Activated T-cell treated with anti-CD3 and anti-CD28 coated beads for 1 hour (primary cell): ENCODE results near the gene SEPTIN2.
"Not testable (repeated sequence)": the region's sequence is repeated elsewhere in the genome, so short reads cannot be mapped to it uniquely, and the experiment has no call there.

Experiments
- DNase-seq: peaks from one replicate; pipeline ENCODE4 v3.0.0-alpha.2; 2020; ENCODE audit warnings: low read depth

Gene SEPTIN2

GRCh38 chr2:241315879-241316631 is at the start of gene SEPTIN2:
TSS of gene SEPTIN2 (plus strand) at chr2:241315925. CDS start at chr2:241324233, 8,308 bp downstream.
- DNase-seq, result peak; percentile 20

- DNase-seq, result no peak
Measured at GRCh38 chr2:241267249-241268067, 48.3 kb upstream of the SEPTIN2 start.

GRCh38 chr2:241268306-241268705 is 47.4 kb upstream of the SEPTIN2 start:
- no peak for DNase-seq

GRCh38 chr2:241268716-241269445 is 46.8 kb upstream of the SEPTIN2 start:
- DNase-seq, result no peak

GRCh38 chr2:241269707-241270520 is 45.8 kb upstream of the SEPTIN2 start:
- no peak for DNase-seq

GRCh38 chr2:241270531-241270930 is 45.2 kb upstream of the SEPTIN2 start:
- no peak for DNase-seq

GRCh38 chr2:241271706-241272302 is 43.9 kb upstream of the SEPTIN2 start:
- DNase-seq, result peak; percentile 47

GRCh38 chr2:241272303-241273209 is 43.2 kb upstream of the SEPTIN2 start:
- peak; percentile 29 for DNase-seq

GRCh38 chr2:241273210-241274020 is 42.3 kb upstream of the SEPTIN2 start:
- no peak for DNase-seq

GRCh38 chr2:241274127-241274526 is 41.6 kb upstream of the SEPTIN2 start:
- DNase-seq, result no peak

GRCh38 chr2:241275504-241275903 is 40.2 kb upstream of the SEPTIN2 start:
- DNase-seq, result no peak

- DNase-seq, result no peak
Measured at GRCh38 chr2:241275910-241276309, 39.8 kb upstream of the SEPTIN2 start.

GRCh38 chr2:241278306-241278705 is 37.4 kb upstream of the SEPTIN2 start:
- DNase-seq, result not testable (repeated sequence)

- no peak for DNase-seq
Measured at GRCh38 chr2:241279413-241279812, 36.3 kb upstream of the SEPTIN2 start.

- no peak for DNase-seq
Measured at GRCh38 chr2:241279828-241280227, 35.9 kb upstream of the SEPTIN2 start.

GRCh38 chr2:241280291-241280690 is 35.4 kb upstream of the SEPTIN2 start:
- DNase-seq, result no peak

- DNase-seq, result no peak
Measured at GRCh38 chr2:241282555-241282954, 33.2 kb upstream of the SEPTIN2 start.

GRCh38 chr2:241285596-241285995 is 30.1 kb upstream of the SEPTIN2 start:
- DNase-seq, result no peak

- DNase-seq, result no peak
Measured at GRCh38 chr2:241286348-241287090, 29.2 kb upstream of the SEPTIN2 start.
